ENCODE measurements around the gene CLCNKB.
"Not testable (repeated sequence)": the region's sequence is repeated elsewhere in the genome, so short reads cannot be mapped to it uniquely, and the experiment has no call there.

Gene CLCNKB

DNA sequence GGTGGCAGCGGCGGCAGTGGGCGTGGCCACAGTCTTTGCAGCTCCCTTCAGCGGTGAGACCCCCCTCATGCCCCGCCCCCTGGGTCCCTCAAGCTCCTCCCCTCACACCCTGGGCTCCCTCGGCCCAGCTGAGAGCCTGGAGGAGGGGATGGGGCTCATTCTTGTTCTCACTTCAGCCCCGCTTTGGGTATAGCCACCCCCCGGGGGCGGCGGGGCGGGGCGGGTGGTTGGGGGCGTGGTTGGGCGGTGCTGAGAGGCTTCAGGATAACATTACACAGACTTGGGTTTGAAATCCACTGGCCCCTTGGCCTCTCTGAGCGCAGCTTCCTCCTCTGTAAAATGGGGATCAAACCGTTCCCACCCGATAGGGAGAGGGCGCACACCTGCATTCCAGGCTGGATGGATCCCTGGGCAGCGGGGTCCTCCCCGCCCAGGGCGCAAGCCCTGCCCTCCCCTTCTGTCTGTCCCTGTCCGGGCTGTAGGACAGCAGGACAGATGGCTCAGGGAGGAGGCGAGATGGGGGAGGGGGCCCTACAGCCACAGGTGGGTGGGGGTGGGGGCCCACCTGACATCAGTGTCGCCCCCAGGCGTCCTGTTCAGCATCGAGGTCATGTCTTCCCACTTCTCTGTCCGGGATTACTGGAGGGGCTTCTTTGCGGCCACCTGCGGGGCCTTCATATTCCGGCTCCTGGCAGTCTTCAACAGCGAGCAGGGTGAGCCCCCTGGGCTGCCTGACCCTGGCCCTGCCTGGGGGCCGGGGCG, 16.7 kb upstream of the CLCNKB start:
- H3K4me3 ChIP-seq (ENCODE audit: low read depth, low read length): no peak overlapping the region
- TF ChIP-seq, protein P1, sequence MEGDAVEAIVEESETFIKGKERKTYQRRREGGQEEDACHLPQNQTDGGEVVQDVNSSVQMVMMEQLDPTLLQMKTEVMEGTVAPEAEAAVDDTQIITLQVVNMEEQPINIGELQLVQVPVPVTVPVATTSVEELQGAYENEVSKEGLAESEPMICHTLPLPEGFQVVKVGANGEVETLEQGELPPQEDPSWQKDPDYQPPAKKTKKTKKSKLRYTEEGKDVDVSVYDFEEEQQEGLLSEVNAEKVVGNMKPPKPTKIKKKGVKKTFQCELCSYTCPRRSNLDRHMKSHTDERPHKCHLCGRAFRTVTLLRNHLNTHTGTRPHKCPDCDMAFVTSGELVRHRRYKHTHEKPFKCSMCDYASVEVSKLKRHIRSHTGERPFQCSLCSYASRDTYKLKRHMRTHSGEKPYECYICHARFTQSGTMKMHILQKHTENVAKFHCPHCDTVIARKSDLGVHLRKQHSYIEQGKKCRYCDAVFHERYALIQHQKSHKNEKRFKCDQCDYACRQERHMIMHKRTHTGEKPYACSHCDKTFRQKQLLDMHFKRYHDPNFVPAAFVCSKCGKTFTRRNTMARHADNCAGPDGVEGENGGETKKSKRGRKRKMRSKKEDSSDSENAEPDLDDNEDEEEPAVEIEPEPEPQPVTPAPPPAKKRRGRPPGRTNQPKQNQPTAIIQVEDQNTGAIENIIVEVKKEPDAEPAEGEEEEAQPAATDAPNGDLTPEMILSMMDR (IDR thresholded peaks at IDR 0.05; ENCODE audit: low read depth, low read length): no peak
- no peak for DNase-seq

GRCh38 chr1:16028237-16029002, 15.2 kb upstream of the CLCNKB start:
- H3K9me3 ChIP-seq (ENCODE audit: severe bottlenecking): no peaks in the 10 kb centered on the region
- TF ChIP-seq, protein P1 (IDR thresholded peaks at IDR 0.05; ENCODE audit: low read depth, low read length): no peak
- H3K4me3 ChIP-seq (ENCODE audit: low read depth, low read length): no peak overlapping the region
- no peak overlapping the region for H3K27ac ChIP-seq
- H3K36me3 ChIP-seq: no peaks in the 10 kb centered on the region
- no peak for DNase-seq
- no peaks in the 10 kb centered on the region for H3K27me3 ChIP-seq (ENCODE audit: insufficient read depth, low read depth, severe bottlenecking)

More for the DNA sequence above, 16.7 kb upstream of the CLCNKB start:
- Histone ChIP-seq H3K36me3 (no peaks in the 10 kb centered on the region), H3K9me3 (ENCODE audit: severe bottlenecking) (no peaks in the 10 kb centered on the region), H3K27ac (no peak overlapping the region), H3K27me3 (ENCODE audit: insufficient read depth, low read depth, severe bottlenecking) (no peaks in the 10 kb centered on the region)

GRCh38 chr1:16029003-16029268, 14.6 kb upstream of the CLCNKB start:
- not testable (repeated sequence) for H3K9me3 ChIP-seq (ENCODE audit: severe bottlenecking); H3K27ac ChIP-seq; H3K4me3 ChIP-seq (ENCODE audit: low read depth, low read length); H3K27me3 ChIP-seq (ENCODE audit: insufficient read depth, low read depth, severe bottlenecking); H3K36me3 ChIP-seq; DNase-seq

GRCh38 chr1:16029288-16029687, 14.3 kb upstream of the CLCNKB start:
- H3K9me3 ChIP-seq (ENCODE audit: severe bottlenecking): no peaks in the 10 kb centered on the region
- no peak overlapping the region for H3K27ac ChIP-seq
- H3K4me3 ChIP-seq (ENCODE audit: low read depth, low read length): no peak overlapping the region
- H3K36me3 ChIP-seq: no peaks in the 10 kb centered on the region
- no peak for DNase-seq
- no peaks in the 10 kb centered on the region for H3K27me3 ChIP-seq (ENCODE audit: insufficient read depth, low read depth, severe bottlenecking)
- TF ChIP-seq, protein P1 (IDR thresholded peaks at IDR 0.05; ENCODE audit: low read depth, low read length): no peak

DNA sequence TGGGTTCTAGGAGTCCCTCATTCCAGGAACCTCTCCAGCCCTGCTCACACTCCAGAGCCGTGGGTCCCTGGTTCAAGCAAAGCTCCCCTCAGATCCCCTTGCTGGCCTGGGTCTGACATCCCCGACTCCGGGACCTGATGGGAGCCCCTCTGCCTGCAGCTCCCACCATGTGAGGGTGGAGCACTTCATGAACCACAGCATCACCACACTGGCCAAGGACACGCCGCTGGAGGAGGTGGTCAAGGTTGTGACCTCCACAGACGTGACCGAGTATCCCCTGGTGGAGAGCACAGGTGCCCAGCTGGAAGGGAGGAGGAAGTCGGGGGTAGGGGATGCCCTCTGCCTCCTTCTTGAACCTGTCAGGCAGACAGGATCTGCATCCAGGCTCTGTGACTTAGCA, 12.0 kb upstream of the CLCNKB start:
- H3K27me3 ChIP-seq (ENCODE audit: insufficient read depth, low read depth, severe bottlenecking): no peaks in the 10 kb centered on the region
- no peak overlapping the region for H3K4me3 ChIP-seq (ENCODE audit: low read depth, low read length)
- H3K36me3 ChIP-seq: no peaks in the 10 kb centered on the region
- TF ChIP-seq, protein P1 (IDR thresholded peaks at IDR 0.05; ENCODE audit: low read depth, low read length): no peak
- H3K27ac ChIP-seq: no peak overlapping the region
- no peaks in the 10 kb centered on the region for H3K9me3 ChIP-seq (ENCODE audit: severe bottlenecking)
- DNase-seq: no peak

- DNase-seq: peak; percentile 95
- Histone ChIP-seq H3K27ac (no peak overlapping the region), H3K27me3 (ENCODE audit: insufficient read depth, low read depth, severe bottlenecking) (no peaks in the 10 kb centered on the region), H3K9me3 (ENCODE audit: severe bottlenecking) (no peaks in the 10 kb centered on the region), H3K36me3 (no peaks in the 10 kb centered on the region), H3K4me3 (ENCODE audit: low read depth, low read length) (no peak overlapping the region)
- TF ChIP-seq, protein P1 (IDR thresholded peaks at IDR 0.05; ENCODE audit: low read depth, low read length): peak; percentile 93
These were observed 11.0 kb upstream of the CLCNKB start for GRCh38 chr1:16032388-16033102.

DNA sequence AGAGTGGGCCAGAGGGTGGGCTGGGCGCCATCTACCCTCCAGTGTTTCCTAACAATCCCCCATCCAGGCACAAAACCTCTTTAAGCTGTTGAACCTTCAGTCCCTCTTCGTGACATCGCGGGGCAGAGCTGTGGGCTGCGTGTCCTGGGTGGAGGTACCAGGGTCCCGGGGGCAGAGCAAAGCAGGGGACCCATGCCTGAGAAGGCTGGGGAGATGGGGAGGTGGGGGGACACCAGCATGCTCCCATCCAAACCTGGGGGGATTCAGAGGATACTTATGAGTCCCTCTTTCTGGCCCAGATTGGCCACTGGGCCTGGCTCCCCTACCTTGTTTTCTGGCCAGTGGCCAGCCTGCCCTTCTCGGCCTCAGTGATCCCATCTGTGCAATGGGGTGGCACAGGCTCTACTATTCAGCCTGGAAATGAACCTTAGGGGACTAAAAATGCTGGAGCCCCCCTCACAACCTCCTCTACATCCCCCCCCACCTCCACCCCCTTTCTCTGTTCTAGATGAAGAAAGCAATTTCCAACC, 10.4 kb upstream of the CLCNKB start:
- not testable (repeated sequence) for H3K27me3 ChIP-seq (ENCODE audit: insufficient read depth, low read depth, severe bottlenecking); H3K36me3 ChIP-seq; H3K4me3 ChIP-seq (ENCODE audit: low read depth, low read length); DNase-seq; H3K9me3 ChIP-seq (ENCODE audit: severe bottlenecking); H3K27ac ChIP-seq

DNA sequence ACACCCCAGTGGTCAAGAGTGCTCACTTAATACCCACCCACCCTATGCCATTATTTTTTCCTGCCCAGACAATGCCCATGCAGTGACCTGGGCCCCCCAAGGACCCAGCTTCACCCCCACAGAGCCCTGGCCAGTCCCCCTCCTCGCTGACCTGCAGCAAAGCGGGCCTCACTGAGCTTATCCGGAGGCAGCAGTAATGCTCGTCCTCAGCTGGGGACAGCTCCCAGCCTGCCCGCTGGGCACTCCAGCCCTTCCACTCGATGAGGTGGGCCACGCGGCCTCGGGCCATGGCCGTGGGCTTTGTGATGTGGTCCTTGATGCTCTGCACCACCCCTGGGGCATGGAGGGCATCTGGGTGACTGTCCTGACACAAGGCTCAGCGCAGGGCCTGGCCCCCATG, 7.1 kb upstream of the CLCNKB start:
- H3K27me3 ChIP-seq (ENCODE audit: insufficient read depth, low read depth, severe bottlenecking); H3K9me3 ChIP-seq (ENCODE audit: severe bottlenecking); H3K27ac ChIP-seq; H3K4me3 ChIP-seq (ENCODE audit: low read depth, low read length); H3K36me3 ChIP-seq; DNase-seq: not testable (repeated sequence)

Measured in WERI-Rb-1 (cell line).